Fibroblast of pulmonary artery (primary cell): ENCODE measurements around the gene TRIL.

Source experiments
- DNase-seq: peaks from one replicate; pipeline ENCODE4 v3.0.0-alpha.2; 2010; ENCODE audit warnings: low read depth
- H3K4me3 ChIP-seq: replicated peaks from 2 replicates; pipeline ENCODE4 v1.5.1; 2011; ENCODE audit warnings: low read depth, mild to moderate bottlenecking, control low read depth, low read length, moderate library complexity
- CTCF ChIP-seq: IDR thresholded peaks from 2 replicates; pipeline ENCODE4 v1.5.1; 2011; ENCODE audit warnings: mild to moderate bottlenecking, control low read depth, low read length, inconsistent platforms; ENCODE audit errors: missing control alignments

TRIL gene

GRCh38 chr7:28920424-28920823 is 37.7 kb downstream of the TRIL start:
- no peak for TF ChIP-seq CTCF
- H3K4me3 ChIP-seq: no peak overlapping the region

DNA sequence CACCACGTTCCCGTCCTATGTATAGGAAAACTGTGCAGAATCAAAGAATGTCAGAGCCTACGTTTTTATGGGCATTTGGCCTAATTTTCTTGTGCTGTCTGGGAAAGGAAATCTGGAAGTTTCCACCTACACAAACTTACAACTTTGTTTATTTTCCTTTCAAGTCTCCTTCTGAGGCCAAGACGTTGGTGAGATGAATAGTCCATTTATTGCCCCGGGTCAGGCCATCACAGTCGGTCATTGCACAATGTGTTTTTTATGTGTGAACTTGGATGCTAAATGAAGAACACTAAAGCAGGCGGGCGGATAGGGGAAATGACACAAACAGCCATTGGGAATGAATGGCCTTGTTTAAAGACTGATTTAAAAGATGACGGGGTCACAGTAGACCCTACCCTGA is 38.6 kb downstream of the TRIL start:
- no peak for DNase-seq
- no peak overlapping the region for H3K4me3 ChIP-seq

More at GRCh38 chr7:28920424-28920823, 37.7 kb downstream of the TRIL start:
- no peak for DNase-seq

GRCh38 chr7:28908775-28909174 is 49.4 kb downstream of the TRIL start:
- no peak overlapping the region for H3K4me3 ChIP-seq
- DNase-seq: no peak
- TF ChIP-seq CTCF: no peak

More for the DNA sequence above, 38.6 kb downstream of the TRIL start:
- no peak for TF ChIP-seq CTCF

GRCh38 chr7:28905464-28905863 is 52.7 kb downstream of the TRIL start:
- DNase-seq: no peak
- H3K4me3 ChIP-seq: no peak overlapping the region
- no peak for TF ChIP-seq CTCF

DNA sequence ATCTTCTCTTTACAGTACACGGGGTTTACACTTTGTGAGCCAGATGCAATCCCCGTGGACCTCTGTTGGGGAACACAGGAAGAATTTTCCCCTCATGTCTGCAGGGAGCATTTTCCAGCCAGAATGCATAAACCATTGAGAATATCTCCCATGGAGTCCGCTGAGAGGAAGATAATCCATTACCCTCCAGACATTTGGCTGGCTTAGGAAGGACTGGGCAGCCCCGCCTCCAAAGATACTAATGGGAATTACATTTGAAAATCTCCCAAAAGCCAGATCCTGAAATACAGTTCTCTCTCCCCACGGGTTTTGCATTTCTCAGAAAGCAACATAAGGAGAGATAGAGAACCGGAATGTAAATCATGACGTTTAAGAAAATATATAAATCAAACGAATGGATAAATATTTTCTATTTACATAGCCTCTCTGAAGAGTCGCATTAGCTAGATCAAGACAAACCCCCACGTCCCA is 53.5 kb downstream of the TRIL start:
- DNase-seq: no peak
- peak overlapping the region; percentile 41 for H3K4me3 ChIP-seq
- no peak for TF ChIP-seq CTCF

GRCh38 chr7:28903730-28904577 is 54.2 kb downstream of the TRIL start:
- no peak for TF ChIP-seq CTCF
- peak overlapping the region; percentile 41 for H3K4me3 ChIP-seq
- DNase-seq: no peak
